Rectal smooth muscle tissue (tissue), 1 donor: ENCODE data around the gene GP2.
"Not testable (repeated sequence)": the region's sequence is repeated elsewhere in the genome, so short reads cannot be mapped to it uniquely, and the experiment has no call there.

Experiments
- H3K27ac ChIP-seq: one replicate; pipeline ENCODE4 v1.7.0; 2013; ENCODE audit warnings: low read depth, low read length, inconsistent platforms
- H3K27me3 ChIP-seq: one replicate; pipeline ENCODE4 v1.7.0; 2013; ENCODE audit warnings: low read length; ENCODE audit not compliant: control insufficient read depth, insufficient read depth
- H3K36me3 ChIP-seq: one replicate; pipeline ENCODE4 v1.7.0; 2013; ENCODE audit warnings: low read length; ENCODE audit not compliant: control insufficient read depth, insufficient read depth
- H3K4me1 ChIP-seq: one replicate; pipeline ENCODE4 v1.7.0; 2013; ENCODE audit warnings: low read length; ENCODE audit not compliant: control insufficient read depth, insufficient read depth
- H3K4me3 ChIP-seq: one replicate; pipeline ENCODE4 v1.7.0; 2013; ENCODE audit warnings: low read length
- H3K9ac ChIP-seq: one replicate; pipeline ENCODE4 v1.7.0; 2013; ENCODE audit warnings: low read length

Gene GP2

GRCh38 chr16:20321051-20321450, 6.3 kb downstream of the GP2 start:
- not testable (repeated sequence) for H3K9ac ChIP-seq, H3K4me1 ChIP-seq, H3K27me3 ChIP-seq, H3K36me3 ChIP-seq, H3K4me3 ChIP-seq, H3K27ac ChIP-seq

GRCh38 chr16:20320592-20320991, 6.7 kb downstream of the GP2 start:
- no peak overlapping the region for H3K4me3 ChIP-seq
- no peaks in the 10 kb centered on the region for H3K36me3 ChIP-seq
- no peak overlapping the region for H3K9ac ChIP-seq
- no peaks in the 10 kb centered on the region for H3K27me3 ChIP-seq
- H3K4me1 ChIP-seq = no peaks in the 10 kb centered on the region
- no peak overlapping the region for H3K27ac ChIP-seq

- H3K9ac ChIP-seq = no peak overlapping the region
- no peaks in the 10 kb centered on the region for H3K36me3 ChIP-seq
- H3K4me1 ChIP-seq = no peaks in the 10 kb centered on the region
- H3K27me3 ChIP-seq = no peaks in the 10 kb centered on the region
- H3K27ac ChIP-seq = no peak overlapping the region
- no peak overlapping the region for H3K4me3 ChIP-seq
Observed at GRCh38 chr16:20320178-20320577, 7.1 kb downstream of the GP2 start.

- Histone ChIP-seq H3K27me3 (no peaks in the 10 kb centered on the region), H3K4me3 (no peak overlapping the region), H3K9ac (no peak overlapping the region), H3K4me1 (no peaks in the 10 kb centered on the region), H3K27ac (no peak overlapping the region), H3K36me3 (no peaks in the 10 kb centered on the region)
Observed at GRCh38 chr16:20319406-20319805, 7.9 kb downstream of the GP2 start.

GRCh38 chr16:20318437-20318836, 8.9 kb downstream of the GP2 start:
- Histone ChIP-seq H3K27me3 (no peaks in the 10 kb centered on the region), H3K9ac (no peak overlapping the region), H3K4me3 (no peak overlapping the region), H3K36me3 (no peaks in the 10 kb centered on the region), H3K4me1 (no peaks in the 10 kb centered on the region), H3K27ac (no peak overlapping the region)

- Histone ChIP-seq H3K36me3 (no peaks in the 10 kb centered on the region), H3K27ac (no peak overlapping the region), H3K4me1 (no peaks in the 10 kb centered on the region), H3K27me3 (no peaks in the 10 kb centered on the region), H3K4me3 (no peak overlapping the region), H3K9ac (no peak overlapping the region)
Observed at GRCh38 chr16:20318006-20318405, 9.3 kb downstream of the GP2 start.

- Histone ChIP-seq H3K27ac (no peak overlapping the region), H3K4me1 (no peaks in the 10 kb centered on the region), H3K4me3 (no peak overlapping the region), H3K9ac (no peak overlapping the region), H3K36me3 (no peaks in the 10 kb centered on the region), H3K27me3 (no peaks in the 10 kb centered on the region)
Observed at GRCh38 chr16:20317117-20317516, 10.2 kb downstream of the GP2 start.

- Histone ChIP-seq H3K4me1 (no peaks in the 10 kb centered on the region), H3K36me3 (no peaks in the 10 kb centered on the region), H3K27me3 (no peaks in the 10 kb centered on the region), H3K9ac (no peak overlapping the region), H3K4me3 (no peak overlapping the region), H3K27ac (no peak overlapping the region)
Observed at GRCh38 chr16:20316715-20317114, 10.6 kb downstream of the GP2 start.

- Histone ChIP-seq H3K4me3 (no peak overlapping the region), H3K36me3 (no peaks in the 10 kb centered on the region), H3K4me1 (no peaks in the 10 kb centered on the region), H3K27ac (no peak overlapping the region), H3K9ac (no peak overlapping the region), H3K27me3 (no peaks in the 10 kb centered on the region)
Observed at GRCh38 chr16:20315764-20316163, 11.5 kb downstream of the GP2 start.

GRCh38 chr16:20314575-20314974, 12.7 kb downstream of the GP2 start:
- no peak overlapping the region for H3K4me3 ChIP-seq
- H3K27ac ChIP-seq = no peak overlapping the region
- no peaks in the 10 kb centered on the region for H3K36me3 ChIP-seq
- H3K9ac ChIP-seq = no peak overlapping the region
- H3K27me3 ChIP-seq = no peaks in the 10 kb centered on the region
- no peaks in the 10 kb centered on the region for H3K4me1 ChIP-seq

GRCh38 chr16:20313741-20314140, 13.6 kb downstream of the GP2 start:
- H3K4me1 ChIP-seq = no peaks in the 10 kb centered on the region
- H3K4me3 ChIP-seq = no peak overlapping the region
- H3K9ac ChIP-seq = no peak overlapping the region
- no peak overlapping the region for H3K27ac ChIP-seq
- no peaks in the 10 kb centered on the region for H3K27me3 ChIP-seq
- H3K36me3 ChIP-seq = no peaks in the 10 kb centered on the region

- H3K4me1 ChIP-seq, H3K36me3 ChIP-seq, H3K4me3 ChIP-seq, H3K9ac ChIP-seq, H3K27me3 ChIP-seq, H3K27ac ChIP-seq: not testable (repeated sequence)
Observed at GRCh38 chr16:20312536-20313095, 14.7 kb downstream of the GP2 start.

GRCh38 chr16:20311548-20311947, 15.8 kb downstream of the GP2 start:
- no peak overlapping the region for H3K9ac ChIP-seq

More at GRCh38 chr16:20311548-20311947, 15.8 kb downstream of the GP2 start:
- Histone ChIP-seq H3K27me3 (no peaks in the 10 kb centered on the region), H3K4me1 (no peaks in the 10 kb centered on the region), H3K36me3 (no peaks in the 10 kb centered on the region), H3K4me3 (no peak overlapping the region), H3K27ac (no peak overlapping the region)
